ENCODE measurements around the gene MTA1. TPM values are rescaled to one million over a fixed set of nuclear protein-coding genes. Genes with fewer than 3 reads are reported as not detected.

MTA1 gene
- total and polyA plus RNA-seq, 2 of the 8 experiments (the other 6 are each of a cell fraction or from before 2014, with no cell fraction given), result 73.9 to 221 TPM

- 87% methylated on average over 12 of the region's 12 CpGs; no CpG with 5 or more reads in 1 of the 2 experiments for WGBS, 2 experiments (ENCODE audit: extremely low coverage in 1 of 2, insufficient coverage in 1 of 2, insufficient read length in 1 of 2, insufficient replicate concordance in 2 of 2, low coverage in 1 of 2, low lambda C conversion rate in 2 of 2, missing lambda C conversion rate in 1 of 2)
- Histone ChIP-seq H4K91ac (replicated peaks; ENCODE audit: insufficient read length, low read length) (no peak overlapping the region), H4K5ac (ENCODE audit: insufficient read length, low read depth, low read length) (no peak overlapping the region), H3K9me3 (ENCODE audit: insufficient read depth in 2 of 2, low read depth in 1 of 2, low read length in 1 of 2) (no peaks in the 10 kb centered on the region), H2BK15ac (ENCODE audit: low read length) (no peak overlapping the region), H3K27ac (ENCODE audit: low read depth, low read length) (no peak overlapping the region), H3K14ac (ENCODE audit: insufficient read length) (no peak overlapping the region), H2BK20ac (ENCODE audit: low read length) (no peak overlapping the region), H3K4me2 (ENCODE audit: insufficient read depth in 1 of 2, low read depth in 2 of 2, low read length in 2 of 2) (no peak overlapping the region), H2AK5ac (ENCODE audit: low read depth, low read length) (no peak overlapping the region), H3K56ac (replicated peaks; ENCODE audit: insufficient read length, low read depth, low read length) (no peak overlapping the region), H3K18ac (ENCODE audit: extremely low read depth, low read length) (no peak overlapping the region; the same call in 1 of the 2 replicates), H3K9ac (replicated peaks in 1 of 4; ENCODE audit: extremely low read depth in 1 of 4, low read depth in 3 of 4, low read length in 3 of 4) (no peak overlapping the region), H3K4me3 (ENCODE audit: extremely low read depth in 1 of 4, insufficient read depth in 2 of 4, low read depth in 3 of 4, low read length in 4 of 4) (no peak overlapping the region), H3K23ac (ENCODE audit: insufficient read length) (no peak overlapping the region), H3K36me3 (ENCODE audit: control insufficient read depth in 2 of 4, insufficient read depth in 4 of 4, low read length in 3 of 4) (peaks cover 0 to 15% (median 2%) of the 10 kb centered on the region in 4 experiments; a peak in 4 of 8 replicates), H2AFZ (ENCODE audit: low read length) (no peak overlapping the region), H2BK120ac (replicated peaks; ENCODE audit: low read depth, low read length) (no peak overlapping the region), H2BK5ac (ENCODE audit: low read depth, low read length) (no peak overlapping the region), H4K8ac (ENCODE audit: extremely low read depth, insufficient read depth, low read length) (no peak overlapping the region; the same call in 1 of the 2 replicates), H3K79me2 (ENCODE audit: control insufficient read depth in 1 of 2, insufficient read depth in 2 of 2, low read length in 2 of 2) (peaks cover 0 to 17% of the 10 kb centered on the region in 2 experiments; a peak in 2 of 4 replicates), H2BK12ac (ENCODE audit: low read depth, low read length) (no peak overlapping the region), H3K23me2 (ENCODE audit: low read depth, low read length) (no peaks in the 10 kb centered on the region), H3K79me1 (ENCODE audit: low read depth, low read length) (peaks cover 28% of the 10 kb centered on the region), H3K4ac (replicated peaks; ENCODE audit: insufficient read length, low read depth, low read length) (no peak overlapping the region), H4K20me1 (replicated peaks in 1 of 2; ENCODE audit: control insufficient read depth in 1 of 2, insufficient read depth in 2 of 2, low read length in 2 of 2) (peaks cover 30 to 33% of the 10 kb centered on the region in 2 experiments), H3K4me1 (replicated peaks in 1 of 4; ENCODE audit: control insufficient read depth in 3 of 4, insufficient read depth in 4 of 4, low read length in 3 of 4) (no peaks in the 10 kb centered on the region), H3K27me3 (replicated peaks in 1 of 4; ENCODE audit: control insufficient read depth in 3 of 4, extremely low read depth in 1 of 4, insufficient read depth in 3 of 4, low read length in 3 of 4) (no peaks in the 10 kb centered on the region)
- FAIRE-seq (no peak), DNase-seq (ENCODE audit: low read depth in 1 of 2, low spot score in 2 of 2) (no peak)
- ChIA-PET POLR2A (ENCODE audit: partially characterized antibody) (interaction anchor here (0.6 kb wide), 1 partner anchor 27 kb away, joined by 3 read pairs; no protein-coding TSS in a partner anchor), CTCF (ENCODE audit: partially characterized antibody) (interaction anchor here (1.0 to 1.5 kb wide), 2 partner anchors 28 to 79 kb away, joined by 3 to 5 read pairs; no protein-coding TSS in a partner anchor)
- no peak for TF ChIP-seq NRF1 (IDR thresholded peaks at IDR 0.05; ENCODE audit: low read depth, low read length)
- no peak for TF ChIP-seq CTBP2 (IDR thresholded peaks at IDR 0.05; ENCODE audit: borderline replicate concordance, insufficient read depth, insufficient read length, low read length)
- no peak for TF ChIP-seq MAX (IDR thresholded peaks at IDR 0.05)
- TF ChIP-seq SAP30 (IDR thresholded peaks at IDR 0.05; ENCODE audit: insufficient read depth, insufficient replicate concordance, low read length), result no peak
- TF ChIP-seq BRCA1 (IDR thresholded peaks at IDR 0.05; ENCODE audit: low read depth, low read length), result no peak
- no peak for TF ChIP-seq SP4 (IDR thresholded peaks at IDR 0.05; ENCODE audit: low read length)
Measured at GRCh38 chr14:105442834-105443233, 23.2 kb downstream of the MTA1 start.

All from H1 (cell line).